Stimulated activated CD4-positive, alpha-beta T cell treated with anti-CD3 and anti-CD28 coated beads, Interleukin-1b, Interleukin-23, amount 100 ng/mL, for 4 hours (primary cell): ENCODE results near the gene ALDOA.
"Not testable (repeated sequence)": the region's sequence is repeated elsewhere in the genome, so short reads cannot be mapped to it uniquely, and the experiment has no call there.

Experiments used
- DNase-seq, 2 donors: peaks; one replicate each; pipeline ENCODE4 v3.0.0-alpha.2; 2020; ENCODE audit warnings: low read depth in 2 of 2

Gene ALDOA

GRCh38 chr16:30114833-30115232, 49.3 kb downstream of the ALDOA start:
- DNase-seq: not testable (repeated sequence)

GRCh38 chr16:30115238-30115637, 49.7 kb downstream of the ALDOA start:
- no peak for DNase-seq

- DNase-seq: no peak
Observed at GRCh38 chr16:30116291-30117207, 51.0 kb downstream of the ALDOA start.

GRCh38 chr16:30117768-30118167, 52.2 kb downstream of the ALDOA start:
- DNase-seq: no peak

- no peak for DNase-seq
Observed at GRCh38 chr16:30119428-30119827, 53.9 kb downstream of the ALDOA start.
